PFSK-1 (cell line): ENCODE data around the gene RPS8.

ENCODE experiments used
- FOXP2 ChIP-seq: optimal IDR thresholded peaks from 2 replicates; pipeline ENCODE3; 2011; ENCODE audit warnings: borderline replicate concordance, control low read depth, inconsistent platforms; ENCODE audit not compliant: insufficient read depth; ENCODE audit errors: extremely low read length, extremely low read depth
- POLR2AphosphoS5 ChIP-seq: IDR thresholded peaks from 2 replicates; pipeline ENCODE4 v1.6.1; 2012; ENCODE audit warnings: low read depth, mild to moderate bottlenecking, control low read depth, low read length, moderate library complexity
- SIN3A ChIP-seq: IDR thresholded peaks from 2 replicates; pipeline ENCODE4 v1.6.1; 2012; ENCODE audit warnings: mild to moderate bottlenecking, low read length, moderate library complexity, borderline replicate concordance; ENCODE audit not compliant: insufficient read depth
- TAF1 ChIP-seq: IDR thresholded peaks from 2 replicates; pipeline ENCODE4 v1.6.1; 2012; ENCODE audit warnings: low read length, control low read depth, borderline replicate concordance; ENCODE audit not compliant: insufficient read depth
- TF ChIP-seq, protein P1 (sequence below), 2 experiments: IDR thresholded peaks; 2 replicates each; pipeline versions ENCODE4 v1.6.1 to v1.8.0; 2011 to 2012; ENCODE audit warnings: low read depth in 2 of 2, low read length in 2 of 2, control low read depth in 1 of 2, inconsistent platforms in 1 of 2, mild to moderate bottlenecking in 1 of 2, moderate library complexity in 1 of 2; ENCODE audit not compliant: insufficient read depth in 1 of 2

DNA sequence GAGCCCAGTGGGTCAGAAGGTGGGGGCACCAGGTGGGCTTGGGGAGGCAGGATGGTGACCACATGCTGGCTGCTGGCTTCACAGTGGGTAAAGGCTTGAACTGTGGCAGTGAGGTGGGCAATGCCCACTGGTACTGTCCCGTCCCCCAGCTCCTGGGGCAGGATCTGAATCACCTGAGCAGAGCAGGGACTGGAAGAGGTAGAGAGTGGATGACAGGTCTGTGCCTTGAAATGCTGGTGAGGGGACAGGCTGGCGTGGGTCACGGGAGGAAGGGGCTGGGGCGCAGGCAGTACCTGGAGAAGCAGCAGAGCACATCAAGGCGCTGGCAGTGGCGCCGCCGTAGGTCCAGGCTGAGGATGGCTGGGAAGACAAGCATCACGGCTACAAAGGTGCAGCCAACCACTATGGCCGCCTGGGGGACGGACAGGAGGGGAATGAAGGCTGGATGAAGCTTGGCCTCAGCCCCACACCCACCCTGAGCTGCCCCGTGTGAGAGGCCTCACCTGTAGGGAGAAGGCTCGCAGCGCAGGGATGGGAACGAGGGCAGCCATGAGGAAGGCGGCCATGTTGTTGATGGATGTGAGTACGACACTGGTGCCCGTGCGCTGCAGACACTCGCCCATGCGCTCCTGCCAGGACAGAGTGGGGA is 52.8 kb downstream of the RPS8 start:
- no peak for TF ChIP-seq TAF1
- TF ChIP-seq, protein P1, sequence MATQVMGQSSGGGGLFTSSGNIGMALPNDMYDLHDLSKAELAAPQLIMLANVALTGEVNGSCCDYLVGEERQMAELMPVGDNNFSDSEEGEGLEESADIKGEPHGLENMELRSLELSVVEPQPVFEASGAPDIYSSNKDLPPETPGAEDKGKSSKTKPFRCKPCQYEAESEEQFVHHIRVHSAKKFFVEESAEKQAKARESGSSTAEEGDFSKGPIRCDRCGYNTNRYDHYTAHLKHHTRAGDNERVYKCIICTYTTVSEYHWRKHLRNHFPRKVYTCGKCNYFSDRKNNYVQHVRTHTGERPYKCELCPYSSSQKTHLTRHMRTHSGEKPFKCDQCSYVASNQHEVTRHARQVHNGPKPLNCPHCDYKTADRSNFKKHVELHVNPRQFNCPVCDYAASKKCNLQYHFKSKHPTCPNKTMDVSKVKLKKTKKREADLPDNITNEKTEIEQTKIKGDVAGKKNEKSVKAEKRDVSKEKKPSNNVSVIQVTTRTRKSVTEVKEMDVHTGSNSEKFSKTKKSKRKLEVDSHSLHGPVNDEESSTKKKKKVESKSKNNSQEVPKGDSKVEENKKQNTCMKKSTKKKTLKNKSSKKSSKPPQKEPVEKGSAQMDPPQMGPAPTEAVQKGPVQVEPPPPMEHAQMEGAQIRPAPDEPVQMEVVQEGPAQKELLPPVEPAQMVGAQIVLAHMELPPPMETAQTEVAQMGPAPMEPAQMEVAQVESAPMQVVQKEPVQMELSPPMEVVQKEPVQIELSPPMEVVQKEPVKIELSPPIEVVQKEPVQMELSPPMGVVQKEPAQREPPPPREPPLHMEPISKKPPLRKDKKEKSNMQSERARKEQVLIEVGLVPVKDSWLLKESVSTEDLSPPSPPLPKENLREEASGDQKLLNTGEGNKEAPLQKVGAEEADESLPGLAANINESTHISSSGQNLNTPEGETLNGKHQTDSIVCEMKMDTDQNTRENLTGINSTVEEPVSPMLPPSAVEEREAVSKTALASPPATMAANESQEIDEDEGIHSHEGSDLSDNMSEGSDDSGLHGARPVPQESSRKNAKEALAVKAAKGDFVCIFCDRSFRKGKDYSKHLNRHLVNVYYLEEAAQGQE (IDR thresholded peaks at IDR 0.05; ENCODE audit: insufficient read depth in 1 of 2, low read depth in 2 of 2, low read length in 2 of 2), result no peak
- TF ChIP-seq POLR2AphosphoS5, result no peak
- TF ChIP-seq SIN3A, result no peak
- TF ChIP-seq FOXP2, result no peak
